Keratinocyte (primary cell): ENCODE results near the gene PPP2R5A. TPM values are rescaled to one million over a fixed set of nuclear protein-coding genes. Genes with fewer than 3 reads are reported as not detected.

Experiments
- DNase-seq: peaks from one replicate; pipeline ENCODE4 v3.0.0-alpha.2; 2011; ENCODE audit warnings: low read depth, missing footprints, low spot score
- FAIRE-seq: peaks from 2 replicates; lab custom pipeline; 2011; peaks lifted over from hg19 to GRCh38; lab: Jason Lieb, UNC
- H2AFZ ChIP-seq: 2 replicates; pipeline ENCODE4 v1.6.0; 2012; ENCODE audit warnings: low read length, control low read depth, inconsistent platforms; ENCODE audit not compliant: control insufficient read depth
- H3K27ac ChIP-seq: 2 replicates; pipeline ENCODE4 v1.5.1; 2011; ENCODE audit warnings: low read length; ENCODE audit not compliant: control insufficient read depth, insufficient read depth
- H3K27me3 ChIP-seq: 3 replicates; pipeline ENCODE4 v1.6.0; 2011; ENCODE audit warnings: low read length; ENCODE audit not compliant: control insufficient read depth, insufficient read depth; ENCODE audit errors: extremely low read depth
- H3K36me3 ChIP-seq, 2 experiments: 2 replicates in 1 of 2; 3 replicates in 1 of 2; pipeline ENCODE4 v1.5.1; 2011; ENCODE audit warnings: low read length in 2 of 2, mild to moderate bottlenecking in 1 of 2; ENCODE audit not compliant: control insufficient read depth in 2 of 2, insufficient read depth in 2 of 2; ENCODE audit errors: extremely low read depth in 1 of 2
- H3K4me1 ChIP-seq: 3 replicates; pipeline ENCODE4 v1.5.1; 2011; ENCODE audit warnings: low read length; ENCODE audit not compliant: control insufficient read depth, insufficient read depth; ENCODE audit errors: extremely low read depth
- H3K4me2 ChIP-seq: 3 replicates; pipeline ENCODE4 v1.6.0; 2011; ENCODE audit warnings: low read depth, low read length; ENCODE audit not compliant: control insufficient read depth, insufficient read depth; ENCODE audit errors: extremely low read depth
- H3K4me3 ChIP-seq, 3 experiments: fragments of 200-600 bp in 1 of 3; sonication (generic) in 1 of 3; 2 replicates in 2 of 3; 3 replicates in 1 of 3; pipeline ENCODE4 v1.5.1; 2011 to 2016; ENCODE audit warnings: low read length in 3 of 3, mild to moderate bottlenecking in 3 of 3, control low read depth in 2 of 3, inconsistent platforms in 1 of 3, low read depth in 1 of 3, mixed read lengths in 1 of 3, mixed run types in 1 of 3, moderate library complexity in 1 of 3; ENCODE audit not compliant: control insufficient read depth in 2 of 3, insufficient read depth in 2 of 3; ENCODE audit errors: extremely low read depth in 1 of 3
- H3K79me2 ChIP-seq: 2 replicates; pipeline ENCODE4 v1.6.0; 2012; ENCODE audit warnings: low read length; ENCODE audit not compliant: control insufficient read depth, insufficient read depth
- H3K9ac ChIP-seq: 3 replicates; pipeline ENCODE4 v1.6.0; 2011; ENCODE audit warnings: low read length; ENCODE audit not compliant: control insufficient read depth, insufficient read depth; ENCODE audit errors: extremely low read depth
- H3K9me1 ChIP-seq: 3 replicates; pipeline ENCODE4 v1.6.0; 2011; ENCODE audit warnings: low read length; ENCODE audit not compliant: control insufficient read depth, insufficient read depth; ENCODE audit errors: extremely low read depth
- H3K9me3 ChIP-seq: 2 replicates; pipeline ENCODE4 v1.5.1; 2012; ENCODE audit warnings: low read depth, low read length; ENCODE audit not compliant: control insufficient read depth
- H4K20me1 ChIP-seq: 3 replicates; pipeline ENCODE4 v1.6.0; 2011; ENCODE audit warnings: low read length; ENCODE audit not compliant: control insufficient read depth, insufficient read depth; ENCODE audit errors: extremely low read depth
- EZH2 ChIP-seq: IDR thresholded peaks from one replicate; pipeline ENCODE4 v1.6.1; 2012; ENCODE audit warnings: inconsistent platforms, mild to moderate bottlenecking, low read length, moderate library complexity
- dilution Hi-C: fragments of 300-500 bp; cut with MboI; formaldehyde crosslinking; loops from one replicate; pipeline ENCODE4 v1.7.0; 2020; ENCODE audit warnings: low sequenced_read_pairs; ENCODE audit not compliant: extremely low pct_ligation_motif_present
- polyA plus RNA-seq, 5 experiments: library from polyadenylated mRNA; depleted of rRNA in 3 of 5; stranded (reverse) in 3 of 5; stranded (forward) in 1 of 5; unstranded in 1 of 5; fragments of >200 nt; gene quantifications; 1 replicate in 1 of 5; 2 replicates in 3 of 5; 3 replicates in 1 of 5; pipeline versions ENCODE4 v1.2.1 to v1.2.3, GENCODE V29; 2011 to 2012; ENCODE audit warnings: missing spikeins in 2 of 5, low read depth in 1 of 5, low replicate concordance in 1 of 5
- TF ChIP-seq, protein P1 (sequence below), 3 experiments: IDR thresholded peaks in 1 of 3; conservative IDR thresholded peaks in 1 of 3; optimal IDR thresholded peaks in 1 of 3; 2 replicates in 2 of 3; 3 replicates in 1 of 3; pipeline versions ENCODE3 to v1.5.1; 2011; ENCODE audit warnings: low read length in 3 of 3, mild to moderate bottlenecking in 3 of 3, moderate library complexity in 2 of 3, control low read depth in 1 of 3, inconsistent platforms in 1 of 3; ENCODE audit not compliant: insufficient read depth in 2 of 3; ENCODE audit errors: extremely low read depth in 1 of 3

The PPP2R5A gene
- polyA plus RNA-seq, 1 donor (not counting 4 experiments of a cell fraction or from before 2014, with no cell fraction given), result 26.2 TPM

DNA sequence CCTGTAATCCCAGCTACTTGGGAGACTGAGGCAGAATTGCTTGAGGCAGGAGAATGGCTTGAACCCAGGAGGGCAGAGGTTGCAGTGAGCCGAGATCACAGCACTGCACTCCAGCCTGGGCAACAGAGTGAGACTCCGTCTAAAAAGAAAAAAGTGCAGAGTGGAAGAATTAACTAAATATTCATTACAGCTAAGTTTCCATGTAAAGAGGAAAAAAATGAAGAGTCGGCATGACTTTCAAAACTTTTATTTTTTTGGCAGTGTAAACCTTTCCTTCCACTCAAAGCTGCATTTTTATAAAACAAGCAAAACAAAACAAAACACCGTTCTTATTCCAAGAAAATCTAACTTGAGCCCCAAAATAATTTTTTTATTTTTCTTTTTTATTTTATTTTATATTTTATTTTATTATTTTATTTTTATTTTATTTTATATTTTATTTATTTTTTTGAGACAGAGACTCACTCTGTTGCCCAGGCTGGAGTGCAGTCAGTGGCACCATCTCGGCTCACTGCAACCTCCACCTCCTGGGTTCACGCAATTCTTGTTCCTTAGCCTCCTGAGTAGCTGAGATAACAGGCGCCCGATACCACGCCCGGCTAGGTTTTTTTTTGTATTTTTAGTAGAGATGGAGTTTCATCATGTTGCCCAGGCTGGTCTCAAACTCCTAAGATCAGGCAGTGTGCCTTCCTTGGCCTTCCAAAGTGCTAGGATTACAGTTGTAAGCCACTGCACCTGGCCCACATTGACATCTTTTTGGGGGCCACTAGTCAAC lies 66.6 kb downstream of the PPP2R5A start:
- Histone ChIP-seq H2AFZ (no peak overlapping the region), H3K4me1 (no peaks in the 10 kb centered on the region), H3K27me3 (no peaks in the 10 kb centered on the region), H3K27ac (no peak overlapping the region), H3K9me1 (no peaks in the 10 kb centered on the region), H3K36me3 (peaks cover 0 to 10% of the 10 kb centered on the region in 2 experiments), H4K20me1 (no peaks in the 10 kb centered on the region), H3K9me3 (no peaks in the 10 kb centered on the region), H3K9ac (no peak overlapping the region), H3K4me2 (no peak overlapping the region), H3K79me2 (no peaks in the 10 kb centered on the region), H3K4me3 (no peak overlapping the region)
- TF ChIP-seq, protein P1, sequence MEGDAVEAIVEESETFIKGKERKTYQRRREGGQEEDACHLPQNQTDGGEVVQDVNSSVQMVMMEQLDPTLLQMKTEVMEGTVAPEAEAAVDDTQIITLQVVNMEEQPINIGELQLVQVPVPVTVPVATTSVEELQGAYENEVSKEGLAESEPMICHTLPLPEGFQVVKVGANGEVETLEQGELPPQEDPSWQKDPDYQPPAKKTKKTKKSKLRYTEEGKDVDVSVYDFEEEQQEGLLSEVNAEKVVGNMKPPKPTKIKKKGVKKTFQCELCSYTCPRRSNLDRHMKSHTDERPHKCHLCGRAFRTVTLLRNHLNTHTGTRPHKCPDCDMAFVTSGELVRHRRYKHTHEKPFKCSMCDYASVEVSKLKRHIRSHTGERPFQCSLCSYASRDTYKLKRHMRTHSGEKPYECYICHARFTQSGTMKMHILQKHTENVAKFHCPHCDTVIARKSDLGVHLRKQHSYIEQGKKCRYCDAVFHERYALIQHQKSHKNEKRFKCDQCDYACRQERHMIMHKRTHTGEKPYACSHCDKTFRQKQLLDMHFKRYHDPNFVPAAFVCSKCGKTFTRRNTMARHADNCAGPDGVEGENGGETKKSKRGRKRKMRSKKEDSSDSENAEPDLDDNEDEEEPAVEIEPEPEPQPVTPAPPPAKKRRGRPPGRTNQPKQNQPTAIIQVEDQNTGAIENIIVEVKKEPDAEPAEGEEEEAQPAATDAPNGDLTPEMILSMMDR (optimal IDR thresholded peaks at IDR 0.05 in 1 of 3, IDR thresholded peaks at IDR 0.05 in 1 of 3, conservative IDR thresholded peaks at IDR 0.05 in 1 of 3; ENCODE audit: extremely low read depth in 1 of 3, insufficient read depth in 2 of 3, low read length in 3 of 3), result no peak
- no peak for TF ChIP-seq EZH2
- DNase-seq (no peak), FAIRE-seq (no peak)
- dilution Hi-C loops, result no loop called here

DNA sequence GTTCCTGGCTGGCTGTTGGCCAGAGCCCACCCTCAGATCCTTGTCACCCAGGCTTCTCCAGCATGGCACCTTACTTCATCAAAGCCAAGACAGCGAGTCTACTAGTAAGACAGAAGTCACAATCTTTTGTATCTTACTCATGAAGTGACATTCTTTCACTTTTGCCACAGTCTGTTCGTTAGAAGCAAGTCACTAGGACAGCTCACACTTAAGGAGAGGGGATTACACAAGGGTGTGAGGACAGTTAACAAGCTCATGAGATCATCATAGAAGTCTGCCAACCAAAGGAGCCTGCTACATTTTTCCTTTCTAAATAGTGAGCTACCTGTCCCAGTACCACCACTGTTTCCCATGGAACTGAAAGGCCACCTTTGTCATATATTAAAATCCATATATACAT lies 68.0 kb downstream of the PPP2R5A start:
- no peaks in the 10 kb centered on the region for H3K27me3 ChIP-seq
- H3K4me3 ChIP-seq, result no peak overlapping the region
- no peaks in the 10 kb centered on the region for H3K79me2 ChIP-seq
- H3K9ac ChIP-seq, result no peak overlapping the region
- H3K9me1 ChIP-seq, result no peaks in the 10 kb centered on the region
- DNase-seq, result no peak
- dilution Hi-C loops, result no loop called here
- no peak for FAIRE-seq
- H4K20me1 ChIP-seq, result no peaks in the 10 kb centered on the region
- H3K36me3 ChIP-seq, result peaks cover 0 to 10% of the 10 kb centered on the region in 2 experiments
- TF ChIP-seq, protein P1 (optimal IDR thresholded peaks at IDR 0.05 in 1 of 3, IDR thresholded peaks at IDR 0.05 in 1 of 3, conservative IDR thresholded peaks at IDR 0.05 in 1 of 3; ENCODE audit: extremely low read depth in 1 of 3, insufficient read depth in 2 of 3, low read length in 3 of 3), result no peak
- TF ChIP-seq EZH2, result no peak
- no peaks in the 10 kb centered on the region for H3K4me1 ChIP-seq
- H3K9me3 ChIP-seq, result no peaks in the 10 kb centered on the region
- H2AFZ ChIP-seq, result no peak overlapping the region
- H3K27ac ChIP-seq, result no peak overlapping the region
- H3K4me2 ChIP-seq, result no peak overlapping the region
